HEK293T (cell line): ENCODE data around the gene LEAP2.

Source experiments
- HDGF ChIP-seq: fragments of 450-650 bp; IDR thresholded peaks from 2 replicates; pipeline ENCODE4 v1.6.1; 2017; ENCODE audit warnings: antibody characterized with exemption, borderline replicate concordance
- SP1 ChIP-seq: fragments of 450-650 bp; IDR thresholded peaks from 2 replicates; pipeline ENCODE4 v1.6.1; 2017
- ZNF384 ChIP-seq: fragments of 450-650 bp; IDR thresholded peaks from 2 replicates; pipeline ENCODE4 v1.6.1; 2016

DNA sequence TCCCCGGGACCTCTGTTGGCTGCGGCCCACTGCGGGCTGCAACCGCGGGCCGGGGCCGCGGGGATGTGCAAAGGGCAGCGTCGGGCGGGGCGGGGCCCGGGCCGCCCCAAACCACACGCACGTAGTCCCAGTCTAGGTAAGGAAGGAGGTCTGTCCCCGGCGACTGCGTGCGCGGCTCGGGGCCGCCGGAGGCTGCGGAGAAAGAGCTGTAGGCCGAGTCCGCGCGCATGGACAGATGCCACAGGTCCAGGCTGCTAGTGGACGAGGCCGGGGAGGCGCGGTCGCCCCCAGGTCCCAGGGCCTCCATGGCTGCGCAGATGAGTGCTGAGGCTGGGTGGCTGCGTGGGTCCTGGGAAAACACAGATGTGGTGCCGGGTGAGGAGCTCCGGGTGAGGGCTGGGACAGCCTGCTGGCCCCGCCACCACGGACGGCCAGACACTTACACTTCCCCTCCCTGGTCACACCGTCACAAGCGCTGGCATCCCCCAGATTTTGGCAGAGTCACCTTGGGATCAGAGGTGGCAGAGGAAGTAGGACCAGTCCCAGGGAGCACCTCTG, 47.6 kb upstream of the LEAP2 start:
- TF ChIP-seq SP1 (no peak), HDGF (no peak), ZNF384 (no peak)
